K562 (cell line): Measurements from ENCODE around the gene LRGUK. TPM values are rescaled to one million over a fixed set of nuclear protein-coding genes. Genes with fewer than 3 reads are reported as not detected.

ENCODE experiments used
- ATAC-seq: fragments of 200-7000 bp; cut with Tn5 transposase; 3 replicates; pipeline ENCODE4 v1.9.1; 2020; ENCODE audit warnings: moderate library complexity
- BruUV-seq: library from RNA; stranded (reverse); fragments of 400-500 nt; replicated peaks from 2 replicates; lab custom pipeline; 2021; lab: Mats Ljungman, UMichigan
- CTCF ChIA-PET: fragments of 300-600 bp; formaldehyde crosslinking; extraction: SDS; loops from one replicate; lab custom pipeline; 2021; ENCODE audit warnings: low intra/inter-chr PET ratio; lab: Yijun Ruan, JAX
- POLR2A ChIA-PET: fragments of 300-600, 350-650 bp; sonication (Branson Sonifier 250); formaldehyde crosslinking; extraction: SDS; loops from one replicate; lab custom pipeline; 2021; ENCODE audit warnings: antibody characterized with exemption, inconsistent platforms; lab: Yijun Ruan, JAX
- DNase-seq, 4 experiments: peaks; one replicate each; pipeline versions ENCODE4 v3.0.0 to v3.0.0-alpha.2; 2011 to 2018; ENCODE audit warnings: low spot score in 3 of 4, mixed read lengths in 3 of 4; ENCODE audit errors: extremely low read depth in 1 of 4
- FAIRE-seq: peaks from 2 replicates; lab custom pipeline; 2011; peaks lifted over from hg19 to GRCh38; lab: Jason Lieb, UNC
- H2AFZ ChIP-seq: 2 replicates; pipeline ENCODE4 v1.6.0; 2011; ENCODE audit warnings: low read depth, low read length, control low read depth, inconsistent platforms
- H3K27ac ChIP-seq: fragments of 200-600 bp; 3 replicates; pipeline ENCODE4 v1.8.0; 2011; ENCODE audit warnings: low read depth, mild to moderate bottlenecking, control low read depth, inconsistent platforms, low read length, moderate library complexity, mixed read lengths; ENCODE audit errors: extremely low read depth
- H3K27me3 ChIP-seq, 2 experiments: fragments of 300-600 bp in 1 of 2; 2 replicates in 1 of 2; 3 replicates in 1 of 2; pipeline versions ENCODE4 v1.6.0 to v1.8.0; 2011; ENCODE audit warnings: inconsistent platforms in 2 of 2, low read length in 2 of 2, mild to moderate bottlenecking in 1 of 2, mixed read lengths in 1 of 2, moderate library complexity in 1 of 2; ENCODE audit not compliant: control insufficient read depth in 2 of 2, insufficient read depth in 2 of 2
- H3K36me3 ChIP-seq: fragments of 300-600 bp; 3 replicates; pipeline ENCODE4 v1.8.0; 2011; ENCODE audit warnings: mild to moderate bottlenecking, low read length, inconsistent platforms; ENCODE audit not compliant: control insufficient read depth, insufficient read depth
- H3K4me1 ChIP-seq, 2 experiments: fragments of 200-600 bp in 1 of 2; replicated peaks in 1 of 2; 2 replicates in 1 of 2; 3 replicates in 1 of 2; pipeline versions ENCODE4 v1.5.1 to v1.8.0; 2011; ENCODE audit warnings: inconsistent platforms in 2 of 2, low read length in 2 of 2, mild to moderate bottlenecking in 1 of 2, mixed read lengths in 1 of 2, moderate library complexity in 1 of 2; ENCODE audit not compliant: control insufficient read depth in 2 of 2, insufficient read depth in 2 of 2
- H3K4me2 ChIP-seq: 2 replicates; pipeline ENCODE4 v1.6.1; 2011; ENCODE audit warnings: low read length, control low read depth, inconsistent platforms, mixed read lengths; ENCODE audit not compliant: insufficient read depth
- H3K4me3 ChIP-seq: fragments of 200-600 bp; sonication (generic), shearing (Covaris generic); 2 replicates; pipeline ENCODE4 v1.5.1; 2016; ENCODE audit warnings: control low read depth, inconsistent platforms
- H3K79me2 ChIP-seq: fragments of 200-600 bp; 3 replicates; pipeline ENCODE4 v1.8.0; 2011; ENCODE audit warnings: low read length, inconsistent platforms; ENCODE audit not compliant: control insufficient read depth, insufficient read depth
- H3K9ac ChIP-seq, 2 experiments: 2 replicates each; pipeline versions ENCODE4 v1.6.0 to v1.6.1; 2011; ENCODE audit warnings: low read depth in 2 of 2, low read length in 2 of 2, control low read depth in 1 of 2, inconsistent platforms in 1 of 2, mild to moderate bottlenecking in 1 of 2, mixed read lengths in 1 of 2; ENCODE audit not compliant: insufficient read depth in 1 of 2
- H3K9me1 ChIP-seq: one replicate; pipeline ENCODE4 v1.6.0; 2011; ENCODE audit warnings: inconsistent platforms, mild to moderate bottlenecking, low read length, moderate library complexity; ENCODE audit not compliant: control insufficient read depth, insufficient read depth
- H3K9me3 ChIP-seq: replicated peaks from 2 replicates; pipeline ENCODE4 v1.5.1; 2011; ENCODE audit warnings: low read depth, low read length, inconsistent platforms; ENCODE audit not compliant: control insufficient read depth, insufficient read depth
- H4K20me1 ChIP-seq: replicated peaks from 2 replicates; pipeline ENCODE4 v1.6.1; 2011; ENCODE audit warnings: low read length, inconsistent platforms, mixed read lengths; ENCODE audit not compliant: control insufficient read depth, insufficient read depth
- ARID1B ChIP-seq: fragments of 450-650 bp; IDR thresholded peaks from 2 replicates; pipeline ENCODE4 v1.6.1; 2016; ENCODE audit warnings: antibody characterized with exemption, mild to moderate bottlenecking, inconsistent platforms
- ETV5 ChIP-seq: sonication (generic); formaldehyde crosslinking; IDR thresholded peaks from 2 replicates; pipeline ENCODE4 v1.4.0; 2020; ENCODE audit warnings: low read depth, mild to moderate bottlenecking, missing genetic modification reagents
- GABPB2 ChIP-seq: fragments of 250-450 bp; sonication (Bioruptor Pico); conservative IDR thresholded peaks from 2 replicates; pipeline ENCODE4 v1.5.1; 2021; ENCODE audit warnings: mild to moderate bottlenecking
- MEF2A ChIP-seq: IDR thresholded peaks from 2 replicates; pipeline ENCODE4 v1.6.1; 2011; ENCODE audit warnings: low read depth, mild to moderate bottlenecking, low read length, moderate library complexity; ENCODE audit not compliant: control insufficient read depth
- PML ChIP-seq: IDR thresholded peaks from 2 replicates; pipeline ENCODE4 v1.6.1; 2012; ENCODE audit warnings: low read length, inconsistent platforms
- POLR2G ChIP-seq: fragments of 200-400 bp; formaldehyde crosslinking; IDR thresholded peaks from 2 replicates; pipeline ENCODE4 v1.6.1; 2017; ENCODE audit warnings: low read depth, mild to moderate bottlenecking, antibody characterized with exemption, low read length, moderate library complexity
- POLR3G ChIP-seq: IDR thresholded peaks from 2 replicates; pipeline ENCODE4 v1.6.1; 2011; ENCODE audit not compliant: insufficient read length, insufficient replicate concordance; ENCODE audit errors: extremely low read depth
- STAG1 ChIP-seq: sonication (generic); formaldehyde crosslinking; IDR thresholded peaks from 2 replicates; pipeline ENCODE4 v1.5.0; 2020; ENCODE audit warnings: missing genetic modification reagents, borderline replicate concordance
- ZNF124 ChIP-seq: sonication (generic); formaldehyde crosslinking; IDR thresholded peaks from 2 replicates; pipeline ENCODE4 v1.8.1; 2022; ENCODE audit warnings: missing genetic modification reagents
- WGBS: fragments of 100-300 bp; shearing (Covaris generic); methylation state at CpG from one replicate; pipeline ENCODE4 v1.1.6; 2016; ENCODE audit warnings: low coverage, mixed read lengths; ENCODE audit not compliant: insufficient coverage; ENCODE audit errors: missing lambda C conversion rate; 5-methylcytosine and 5-hydroxymethylcytosine counted together
- in situ Hi-C: fragments of 300-500 bp; cut with MboI; formaldehyde crosslinking; loops from 4 replicates; pipeline ENCODE4 v1.15.0; 2018; ENCODE audit warnings: inconsistent platforms, mixed read lengths
- intact Hi-C: fragments of 100-400 bp; cut with micrococcal nuclease; formaldehyde crosslinking; loops from 2 replicates; pipeline ENCODE4 v1.14.2; 2022
- polyA plus RNA-seq, 8 experiments: library from polyadenylated mRNA; depleted of rRNA in 4 of 8; stranded (reverse) in 5 of 8; unstranded in 3 of 8; fragments of >200 nt; fragmentation: Nextera tagmentation in 2 of 8; fragmentation: Illumina TruSeq in 1 of 8; extraction: Ambion mirVana in 2 of 8; extraction: Trizol in 1 of 8; gene quantifications; 2 replicates each; pipeline versions ENCODE4 v1.2.1 to v1.2.3, GENCODE V29; 2011 to 2014; ENCODE audit warnings: inconsistent platforms in 1 of 8, missing spikeins in 1 of 8
- total RNA-seq, 7 experiments: library from RNA; depleted of rRNA in 6 of 7; stranded (reverse); fragments of >200 nt in 6 of 7; fragmentation: Illumina TruSeq in 2 of 7; extraction: Trizol in 2 of 7; gene quantifications; 2 replicates each; pipeline versions ENCODE4 v1.2.1 to v1.2.3, GENCODE V29; 2011 to 2021; ENCODE audit warnings: low replicate concordance in 1 of 7
- TF ChIP-seq, protein P1 (sequence below): sonication (generic); formaldehyde crosslinking; IDR thresholded peaks from 2 replicates; pipeline ENCODE4 v1.8.1; 2023; ENCODE audit warnings: mild to moderate bottlenecking, missing genetic modification reagents, moderate library complexity
- TF ChIP-seq, protein P2 (sequence below): fragments of 450-650 bp; IDR thresholded peaks from 2 replicates; pipeline ENCODE4 v1.6.1; 2016; ENCODE audit warnings: low read depth, mild to moderate bottlenecking, moderate library complexity
- TF ChIP-seq, protein P3 (sequence below): fragments of 450-650 bp; formaldehyde crosslinking; IDR thresholded peaks from 2 replicates; pipeline ENCODE4 v1.4.0; 2022; ENCODE audit warnings: missing genetic modification characterization

Gene LRGUK
- total and polyA plus RNA-seq, 9 of the 15 experiments (the other 6 are each of a cell fraction or from before 2014, with no cell fraction given), result 0.04 to 0.33 (median 0.18) TPM

DNA sequence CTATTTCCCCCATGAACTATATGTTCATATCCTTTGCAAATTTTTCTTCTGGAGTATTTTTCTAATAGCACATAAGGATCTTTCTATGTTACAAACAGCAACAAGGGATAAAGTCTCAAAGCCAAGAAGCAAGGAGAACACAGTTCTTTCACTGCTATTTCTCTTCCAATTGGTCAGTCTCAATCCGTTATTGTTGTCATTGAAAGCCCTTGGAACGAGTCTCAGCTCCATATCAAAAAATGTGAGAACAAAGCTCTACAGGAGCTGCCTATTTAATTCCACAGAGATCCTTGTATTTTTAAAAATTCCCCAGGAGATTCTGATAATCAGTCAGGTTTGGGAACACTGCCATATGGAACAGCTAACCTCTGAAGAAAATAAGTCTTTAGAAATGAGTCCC lies 173.8 kb downstream of the LRGUK start:
- no peak for FAIRE-seq
- 86% methylated on average over 2 of the region's 2 CpGs for WGBS

DNA sequence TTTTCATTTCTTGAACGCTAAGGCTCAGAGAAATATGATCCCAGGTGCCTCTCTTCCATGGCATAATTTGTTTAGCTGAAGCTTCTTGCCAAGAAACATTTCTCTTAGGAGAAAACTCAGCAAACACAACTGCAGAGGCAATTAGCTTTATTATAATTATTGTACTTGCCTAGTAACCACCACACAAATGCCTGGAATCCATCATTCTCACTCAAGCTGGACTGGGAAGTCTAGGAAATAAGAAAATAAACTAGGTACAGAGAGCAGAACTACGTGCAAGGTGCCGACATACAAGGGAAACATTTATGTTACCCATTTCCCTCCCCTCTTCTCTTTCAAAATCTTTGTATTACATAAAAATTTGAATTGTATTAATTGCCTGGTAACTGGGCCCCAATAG lies 174.5 kb downstream of the LRGUK start:
- H3K36me3 ChIP-seq, result peaks cover 62% of the 10 kb centered on the region
- in situ Hi-C loops (no loop called here), intact Hi-C loops (no loop called here)
- no peak overlapping the region for H3K9ac ChIP-seq
- no peak for ATAC-seq
- no peaks in the 10 kb centered on the region for H3K4me1 ChIP-seq
- H3K4me3 ChIP-seq, result no peak overlapping the region
- no peaks in the 10 kb centered on the region for H3K27me3 ChIP-seq
- H4K20me1 ChIP-seq, result no peaks in the 10 kb centered on the region
- BruUV-seq, result no TSS peak
- no peaks in the 10 kb centered on the region for H3K79me2 ChIP-seq
- H3K9me3 ChIP-seq, result no peaks in the 10 kb centered on the region
- TF ChIP-seq, protein P1, sequence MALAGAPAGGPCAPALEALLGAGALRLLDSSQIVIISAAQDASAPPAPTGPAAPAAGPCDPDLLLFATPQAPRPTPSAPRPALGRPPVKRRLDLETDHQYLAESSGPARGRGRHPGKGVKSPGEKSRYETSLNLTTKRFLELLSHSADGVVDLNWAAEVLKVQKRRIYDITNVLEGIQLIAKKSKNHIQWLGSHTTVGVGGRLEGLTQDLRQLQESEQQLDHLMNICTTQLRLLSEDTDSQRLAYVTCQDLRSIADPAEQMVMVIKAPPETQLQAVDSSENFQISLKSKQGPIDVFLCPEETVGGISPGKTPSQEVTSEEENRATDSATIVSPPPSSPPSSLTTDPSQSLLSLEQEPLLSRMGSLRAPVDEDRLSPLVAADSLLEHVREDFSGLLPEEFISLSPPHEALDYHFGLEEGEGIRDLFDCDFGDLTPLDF (CRISPR knock-in tag), result no peak
- TF ChIP-seq ETV5 (CRISPR knock-in tag), result no peak
- TF ChIP-seq, protein P2, sequence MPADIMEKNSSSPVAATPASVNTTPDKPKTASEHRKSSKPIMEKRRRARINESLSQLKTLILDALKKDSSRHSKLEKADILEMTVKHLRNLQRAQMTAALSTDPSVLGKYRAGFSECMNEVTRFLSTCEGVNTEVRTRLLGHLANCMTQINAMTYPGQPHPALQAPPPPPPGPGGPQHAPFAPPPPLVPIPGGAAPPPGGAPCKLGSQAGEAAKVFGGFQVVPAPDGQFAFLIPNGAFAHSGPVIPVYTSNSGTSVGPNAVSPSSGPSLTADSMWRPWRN, result no peak
- no peak for TF ChIP-seq STAG1 (CRISPR knock-in tag)
- TF ChIP-seq PML, result no peak
- no peak for TF ChIP-seq POLR3G
- TF ChIP-seq, protein P3, sequence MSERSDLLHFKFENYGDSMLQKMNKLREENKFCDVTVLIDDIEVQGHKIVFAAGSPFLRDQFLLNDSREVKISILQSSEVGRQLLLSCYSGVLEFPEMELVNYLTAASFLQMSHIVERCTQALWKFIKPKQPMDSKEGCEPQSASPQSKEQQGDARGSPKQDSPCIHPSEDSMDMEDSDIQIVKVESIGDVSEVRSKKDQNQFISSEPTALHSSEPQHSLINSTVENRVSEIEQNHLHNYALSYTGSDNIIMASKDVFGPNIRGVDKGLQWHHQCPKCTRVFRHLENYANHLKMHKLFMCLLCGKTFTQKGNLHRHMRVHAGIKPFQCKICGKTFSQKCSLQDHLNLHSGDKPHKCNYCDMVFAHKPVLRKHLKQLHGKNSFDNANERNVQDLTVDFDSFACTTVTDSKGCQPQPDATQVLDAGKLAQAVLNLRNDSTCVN (CRISPR knock-in tag), result no peak
- WGBS, result 90% methylated on average over 3 of the region's 3 CpGs
- DNase-seq, result no peak
- CTCF ChIA-PET, result no interaction called here
- no peak overlapping the region for H3K4me2 ChIP-seq
- H3K9me1 ChIP-seq, result no peaks in the 10 kb centered on the region
- H2AFZ ChIP-seq, result no peak overlapping the region
- H3K27ac ChIP-seq, result no peak overlapping the region
- POLR2A ChIA-PET, result interaction anchor here (0.6 to 1.8 kb wide), 4 partner anchors 9 to 839 kb away, joined by 3 to 7 read pairs (median 3); partner anchors contain the start of gene SLC35B4
- no peak for FAIRE-seq

More for the DNA sequence above, 173.8 kb downstream of the LRGUK start:
- H4K20me1 ChIP-seq, result no peaks in the 10 kb centered on the region
- POLR2A ChIA-PET, result interaction anchor here (1.1 to 1.8 kb wide), 2 partner anchors 8 to 16 kb away, joined by 3 to 7 read pairs; partner anchors contain the start of gene SLC35B4
- no TSS peak for BruUV-seq
- DNase-seq (no peak), ATAC-seq (no peak)
- no peak overlapping the region for H3K4me3 ChIP-seq
- no peaks in the 10 kb centered on the region for H3K27me3 ChIP-seq
- peaks cover 65% of the 10 kb centered on the region for H3K36me3 ChIP-seq
- no peak overlapping the region for H3K9ac ChIP-seq
- no peak overlapping the region for H2AFZ ChIP-seq
- H3K9me3 ChIP-seq, result no peaks in the 10 kb centered on the region
- CTCF ChIA-PET, result no interaction called here
- no peak overlapping the region for H3K4me2 ChIP-seq
- intact Hi-C loops (no loop called here), in situ Hi-C loops (no loop called here)
- no peaks in the 10 kb centered on the region for H3K79me2 ChIP-seq
- no peak overlapping the region for H3K27ac ChIP-seq
- no peak for TF ChIP-seq POLR2G
- TF ChIP-seq ZNF124 (CRISPR knock-in tag), result no peak
- TF ChIP-seq ARID1B, result no peak
- no peak for TF ChIP-seq MEF2A
- no peak for TF ChIP-seq GABPB2 (CRISPR knock-in tag)
- H3K4me1 ChIP-seq, result no peaks in the 10 kb centered on the region
- no peaks in the 10 kb centered on the region for H3K9me1 ChIP-seq
